ENCODE measurements around the gene HRG. TPM values are rescaled to one million over a fixed set of nuclear protein-coding genes. Genes with fewer than 3 reads are reported as not detected.

HRG gene
- total and polyA plus RNA-seq, 2 donors (not counting 3 experiments of a cell fraction or from before 2014, with no cell fraction given) = not detected

DNA sequence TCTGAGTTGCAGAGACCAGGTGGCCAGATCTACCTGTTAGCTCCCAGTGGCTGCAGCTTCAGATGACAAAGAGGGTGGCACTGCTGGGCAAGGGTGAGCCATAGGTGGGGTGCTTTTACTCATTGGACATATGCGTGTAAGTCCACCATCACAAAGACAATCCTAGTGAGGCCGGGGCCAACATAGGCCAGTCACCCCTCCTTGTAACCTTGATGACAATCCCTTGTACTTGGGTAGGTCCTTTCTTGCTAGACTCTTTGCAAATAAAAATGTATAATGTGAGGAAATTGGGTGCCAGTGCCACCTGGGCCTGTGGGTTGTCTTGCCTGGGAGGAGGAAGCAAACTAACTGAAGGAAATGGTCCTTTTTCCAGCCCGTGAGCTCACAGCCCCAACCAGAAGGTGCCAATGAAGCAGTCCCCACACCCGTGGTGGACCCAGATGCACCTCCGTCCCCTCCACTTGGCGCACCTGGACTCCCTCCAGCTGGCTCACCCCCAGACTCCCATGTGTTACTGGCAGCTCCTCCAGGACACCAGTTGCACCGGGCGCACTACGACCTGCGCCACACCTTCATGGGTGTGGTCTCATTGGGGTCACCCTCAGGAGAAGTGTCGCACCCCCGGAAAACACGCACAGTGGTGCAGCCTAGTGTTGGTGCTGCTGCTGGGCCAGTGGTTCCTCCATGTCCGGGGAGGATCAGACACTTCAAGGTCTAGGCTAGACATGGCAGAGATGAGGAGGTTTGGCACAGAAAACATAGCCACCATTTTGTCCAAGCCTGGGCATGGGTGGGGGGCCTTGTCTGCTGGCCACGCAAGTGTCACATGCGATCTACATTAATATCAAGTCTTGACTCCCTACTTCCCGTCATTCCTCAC lies 45.4 kb upstream of the HRG start:
- Histone ChIP-seq H3K4me2 (ENCODE audit: insufficient read depth, low read length) (no peak overlapping the region), H3K27ac (ENCODE audit: insufficient read depth, low read depth, low read length) (no peak overlapping the region), H3K9me3 (replicated peaks; ENCODE audit: control insufficient read depth, insufficient read depth, low read length) (no peaks in the 10 kb centered on the region), H2AFZ (ENCODE audit: low read depth, low read length) (no peak overlapping the region), H3K9ac (replicated peaks; ENCODE audit: extremely low read depth, insufficient read depth, low read length) (no peak overlapping the region), H3K27me3 (ENCODE audit: control insufficient read depth in 2 of 2, insufficient read depth in 2 of 2, low read length in 2 of 2) (peaks cover 6 to 11% of the 10 kb centered on the region in 2 experiments), H3K4me1 (ENCODE audit: control insufficient read depth, extremely low read depth, insufficient read depth, low read length) (no peaks in the 10 kb centered on the region), H3K9me1 (replicated peaks; ENCODE audit: control insufficient read depth, extremely low read depth, insufficient read depth, low read length) (no peaks in the 10 kb centered on the region), H3K4me3 (replicated peaks in 1 of 3; ENCODE audit: insufficient read depth in 1 of 3, low read depth in 1 of 3, low read length in 3 of 3) (no peak overlapping the region), H4K20me1 (replicated peaks; ENCODE audit: control insufficient read depth, extremely low read depth, insufficient read depth, low read length) (no peaks in the 10 kb centered on the region), H3K79me2 (ENCODE audit: control insufficient read depth, insufficient read depth, low read length) (no peaks in the 10 kb centered on the region), H3K36me3 (ENCODE audit: control insufficient read depth in 2 of 2, extremely low read depth in 1 of 2, insufficient read depth in 2 of 2, low read length in 2 of 2) (no peaks in the 10 kb centered on the region)
- dilution Hi-C loops (cut with MboI; ENCODE audit: extremely low pct_ligation_motif_present, low sequenced_read_pairs) = no loop called here
- no peak for TF ChIP-seq POLR2AphosphoS5 (IDR thresholded peaks at IDR 0.05; ENCODE audit: insufficient read depth, low read depth, low read length)
- no peak for TF ChIP-seq EZH2 (IDR thresholded peaks at IDR 0.05; ENCODE audit: borderline replicate concordance, low read depth, low read length, severe bottlenecking)
- no peak for TF ChIP-seq FOS (IDR thresholded peaks at IDR 0.05; ENCODE audit: borderline replicate concordance, insufficient read depth, low read length)
- no peak for TF ChIP-seq MYC (IDR thresholded peaks at IDR 0.05; ENCODE audit: low read depth, low read length)
- no peak for TF ChIP-seq MAX (IDR thresholded peaks at IDR 0.05; ENCODE audit: insufficient read depth, insufficient read length)
- no peak for TF ChIP-seq POLR2A (IDR thresholded peaks at IDR 0.05; ENCODE audit: low read depth, low read length)
- no peak for TF ChIP-seq CTCF (IDR thresholded peaks at IDR 0.05; ENCODE audit: extremely low read depth in 1 of 2, insufficient read depth in 1 of 2, low read depth in 1 of 2, low read length in 2 of 2)
- no peak for TF ChIP-seq GATA2 (IDR thresholded peaks at IDR 0.05; ENCODE audit: insufficient read depth, insufficient read length, low read depth, low read length)
- POLR2A ChIA-PET = no interaction called here
- no TSS peak for BruUV-seq (replicated peaks)
- CTCF ChIA-PET = interaction anchor here (0.7 to 1.6 kb wide), 4 partner anchors 10 to 201 kb away, joined by 3 to 5 read pairs (median 4); no protein-coding TSS in a partner anchor
- no peak for FAIRE-seq
- no peak for DNase-seq (ENCODE audit: low read depth, low spot score)
- intact Hi-C loops (cut with micrococcal nuclease) = no loop called here

Measured in endothelial cell of umbilical vein (primary cell).